CD4-positive, alpha-beta T cell treated with Interleukin-6 at 100 ng/mL for 8 hours (primary cell): Measurements from ENCODE around the gene LRRC75B.
"Not testable (repeated sequence)": the region's sequence is repeated elsewhere in the genome, so short reads cannot be mapped to it uniquely, and the experiment has no call there.

Source experiments
- DNase-seq: peaks from one replicate; pipeline ENCODE4 v3.0.0-alpha.2; 2020; ENCODE audit warnings: mixed read lengths, low spot score

The LRRC75B gene

GRCh38 chr22:24602105-24602749 is 9.4 kb upstream of the LRRC75B start:
- DNase-seq = not testable (repeated sequence)

GRCh38 chr22:24601217-24602104 is 8.6 kb upstream of the LRRC75B start:
- no peak for DNase-seq

DNA sequence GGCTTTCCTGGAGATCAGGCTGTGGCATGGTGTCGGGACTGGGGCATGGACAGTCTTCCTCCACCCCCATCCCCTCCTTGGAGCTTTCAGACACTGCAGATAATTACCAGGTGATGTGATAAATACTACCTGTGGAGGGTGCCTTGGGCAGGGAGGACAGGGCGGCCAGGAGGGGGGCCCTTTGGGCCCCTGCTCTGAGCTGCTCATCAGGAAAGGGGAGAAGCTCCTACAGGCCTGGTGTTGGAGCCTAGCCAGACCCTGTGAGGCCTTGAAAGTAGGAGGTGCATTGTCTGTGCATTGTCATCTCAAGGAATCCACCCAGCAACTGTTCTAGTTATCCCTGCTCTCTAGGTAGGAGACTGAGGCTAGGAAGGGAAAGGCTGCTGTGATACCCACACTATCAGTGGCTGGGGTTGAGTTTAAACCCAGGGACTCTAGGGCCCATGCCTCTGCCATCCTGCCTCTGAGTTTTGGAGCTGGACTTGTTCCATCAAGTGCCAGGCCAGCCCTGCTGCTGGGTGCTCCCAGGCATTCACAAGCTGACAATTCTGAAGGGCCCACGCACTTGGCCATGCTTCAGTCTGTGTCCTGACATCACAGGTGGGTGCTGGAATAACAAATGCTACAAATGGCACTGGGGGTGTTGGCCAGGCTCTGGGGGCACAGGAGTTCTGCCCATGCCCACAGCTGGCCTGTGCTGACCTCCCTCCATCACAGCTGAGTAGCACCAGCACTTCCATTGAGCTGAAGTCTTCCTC is 7.3 kb upstream of the LRRC75B start:
- not testable (repeated sequence) for DNase-seq

GRCh38 chr22:24599514-24599913 is 6.6 kb upstream of the LRRC75B start:
- DNase-seq = no peak

- not testable (repeated sequence) for DNase-seq
Observed at GRCh38 chr22:24597076-24597475, 4.2 kb upstream of the LRRC75B start.

GRCh38 chr22:24595863-24596262 is 3.0 kb upstream of the LRRC75B start:
- no peak for DNase-seq

DNA sequence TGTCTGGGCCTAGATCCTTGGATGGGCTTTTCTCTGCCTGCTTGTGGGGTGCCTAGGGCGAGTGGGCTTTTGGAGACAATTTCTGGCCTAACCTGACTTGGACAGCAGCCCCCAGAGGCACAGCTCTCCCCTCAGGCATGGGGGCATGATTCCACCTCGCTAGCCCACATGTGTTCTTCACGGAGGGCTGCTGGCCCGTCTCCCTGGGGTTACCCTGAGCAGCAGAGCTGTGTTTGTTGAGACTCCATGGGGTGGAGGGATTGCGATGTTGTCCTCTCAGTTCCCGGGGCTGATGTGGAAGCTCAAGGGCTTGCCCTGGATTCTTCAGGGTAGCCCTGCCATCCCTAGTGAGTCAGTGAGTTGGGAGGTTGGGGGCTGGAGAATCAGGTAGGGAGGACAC is 2.4 kb upstream of the LRRC75B start:
- DNase-seq = no peak

- DNase-seq = no peak
Observed at GRCh38 chr22:24594569-24595120, 1.8 kb upstream of the LRRC75B start.

GRCh38 chr22:24593836-24594568 is 1.1 kb upstream of the LRRC75B start:
- DNase-seq = no peak

DNA sequence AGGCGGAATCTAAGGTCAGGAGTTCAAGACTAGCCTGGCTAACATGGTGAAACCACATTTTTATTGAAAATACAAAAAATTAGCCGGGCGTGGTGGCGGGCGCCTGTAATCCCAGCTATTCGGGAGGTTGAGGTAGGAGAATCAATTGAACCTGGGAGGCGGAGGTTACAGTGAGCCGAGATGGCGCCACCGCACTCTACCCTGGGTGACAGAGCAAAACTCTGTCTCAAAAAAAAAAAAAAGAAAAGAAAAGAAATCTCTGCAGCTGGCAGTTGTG is 624 bp upstream of the LRRC75B start:
- DNase-seq = not testable (repeated sequence)

- no peak for DNase-seq
Observed at GRCh38 chr22:24592058-24592850, 619 bp downstream of the LRRC75B start.

- DNase-seq = no peak
Observed at GRCh38 chr22:24591286-24591830, 1.5 kb downstream of the LRRC75B start.

DNA sequence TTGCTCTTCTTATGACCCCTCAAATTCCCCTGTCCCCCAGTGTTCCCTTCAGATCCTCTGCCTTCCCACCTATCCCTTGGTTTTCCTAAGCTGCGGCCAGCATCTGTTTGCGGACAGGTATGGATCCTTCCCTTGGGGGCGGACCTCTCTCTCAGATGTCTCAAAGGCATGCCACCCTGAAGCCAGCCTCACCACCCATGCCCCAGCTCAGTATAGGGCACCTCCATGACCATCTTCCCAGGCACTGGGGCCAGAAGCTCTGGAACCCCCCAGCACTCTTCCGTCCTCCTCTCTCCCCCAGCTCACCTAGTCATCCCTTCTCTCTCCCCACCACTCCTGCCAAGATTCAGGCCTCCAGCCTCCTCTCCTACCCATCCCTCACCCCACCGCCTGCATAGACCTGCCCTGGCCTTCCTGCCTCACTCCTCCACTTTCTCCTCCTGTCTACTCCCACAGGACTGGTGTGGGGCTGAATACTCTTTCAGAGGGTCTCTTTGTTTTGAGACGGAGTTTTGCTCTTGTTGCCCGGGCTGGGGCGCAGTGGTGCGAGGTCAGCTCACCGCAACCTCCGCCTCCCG is 2.2 kb downstream of the LRRC75B start:
- DNase-seq = no peak

DNA sequence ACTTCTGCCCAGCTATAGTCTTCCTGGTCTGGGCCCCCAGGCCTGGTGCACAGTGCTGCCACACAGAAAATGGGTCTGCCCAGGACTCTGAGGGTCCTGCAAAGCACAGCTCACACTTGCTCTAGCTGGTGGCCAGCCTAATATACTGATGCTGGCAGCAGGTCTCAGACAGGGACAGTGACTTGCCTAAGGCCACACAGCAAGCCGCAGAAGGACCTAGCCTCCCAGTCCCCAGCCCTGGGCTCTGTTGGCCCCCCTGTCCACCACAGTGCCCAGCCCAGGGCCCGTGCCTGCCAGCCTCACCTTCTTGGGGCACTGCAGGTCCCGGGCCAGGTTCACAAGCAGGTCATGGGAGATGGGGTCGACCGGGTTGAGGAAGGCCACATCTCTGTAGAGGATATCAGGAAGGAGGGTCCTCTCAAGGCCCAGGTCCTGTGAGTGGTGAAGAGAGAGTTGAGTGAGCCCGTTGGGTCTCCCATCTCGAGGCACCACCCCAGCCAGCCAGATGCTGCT is 3.3 kb downstream of the LRRC75B start:
- no peak for DNase-seq

- DNase-seq = no peak
Observed at GRCh38 chr22:24588757-24589481, 4.0 kb downstream of the LRRC75B start.

- DNase-seq = no peak
Observed at GRCh38 chr22:24588381-24588756, 4.5 kb downstream of the LRRC75B start.

GRCh38 chr22:24587948-24588347 is 4.9 kb downstream of the LRRC75B start:
- no peak for DNase-seq

DNA sequence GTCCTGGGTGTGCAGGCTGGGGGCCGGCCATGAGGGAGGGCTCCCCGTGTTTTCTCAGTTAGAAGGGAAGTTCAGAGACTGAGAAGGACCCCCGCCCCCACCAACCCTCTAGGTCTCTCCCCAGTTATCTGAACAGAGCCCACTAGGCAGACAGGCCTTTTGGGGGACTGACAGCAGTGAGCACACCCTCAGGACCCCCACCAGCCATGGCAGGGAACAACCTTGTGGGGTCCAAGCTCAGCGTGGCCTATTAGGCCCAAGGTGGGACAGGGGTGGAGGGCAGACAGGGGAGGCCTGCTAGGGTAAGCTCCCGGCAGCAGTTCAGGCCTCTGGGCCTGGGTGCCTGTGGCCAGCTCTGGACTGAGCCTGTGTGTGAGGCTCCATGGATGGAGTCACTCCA is 5.6 kb downstream of the LRRC75B start:
- DNase-seq = no peak

DNA sequence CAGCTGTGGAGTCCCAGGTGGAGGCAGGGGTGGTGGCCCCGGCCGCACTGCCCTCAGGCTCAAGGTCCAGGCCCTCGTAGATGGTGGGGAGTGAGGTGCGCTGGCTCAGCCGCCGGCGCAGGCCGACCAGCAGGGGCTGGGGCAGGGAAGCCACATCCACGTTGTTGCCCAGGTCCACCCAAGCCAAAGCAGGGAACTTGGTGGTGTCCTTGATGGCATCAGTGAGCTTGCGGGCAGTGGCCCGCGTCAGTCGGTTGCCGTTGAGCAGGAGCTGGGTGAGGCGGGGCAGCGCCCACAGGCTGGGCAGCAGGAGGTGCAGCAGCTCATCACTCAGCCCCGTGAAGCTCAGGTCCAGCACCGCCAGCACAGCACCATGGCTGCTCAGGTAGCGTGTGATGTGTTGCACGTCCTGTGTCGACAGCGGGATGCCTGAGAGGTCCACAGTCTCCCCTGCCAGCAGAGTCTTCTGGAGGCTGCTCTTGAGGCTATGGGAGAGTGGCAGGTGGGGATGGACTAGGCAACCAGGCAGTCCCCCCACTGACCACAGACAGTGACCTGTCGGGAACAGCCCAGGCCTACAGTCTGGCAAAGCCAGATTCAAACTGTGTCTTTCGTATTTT is 6.8 kb downstream of the LRRC75B start:
- no peak for DNase-seq
